Suprapubic skin (tissue), 3 donors: ENCODE results near the gene RPS8.

ENCODE experiments used
- CTCF ChIP-seq, 2 donors: fragments of 200-600 bp in 1 of 2; fragments of 450-650 bp in 1 of 2; sonication (generic) in 1 of 2; IDR thresholded peaks; one replicate each; pipeline ENCODE4 v1.5.1; 2016 to 2019; ENCODE audit warnings: antibody characterized with exemption in 2 of 2, mild to moderate bottlenecking in 1 of 2, moderate library complexity in 1 of 2
- EP300 ChIP-seq: sonication (generic); formaldehyde crosslinking; IDR thresholded peaks from one replicate; pipeline ENCODE4 v1.6.1; 2017; ENCODE audit warnings: antibody characterized with exemption

GRCh38 chr1:44828003-44828651 is 52.8 kb downstream of the RPS8 start:
- TF ChIP-seq EP300 (no peak), CTCF (IDR thresholded peaks at IDR 0.05) (no peak)
